ENCODE data around the gene ORC2.
"Not testable (repeated sequence)": the region's sequence is repeated elsewhere in the genome, so short reads cannot be mapped to it uniquely, and the experiment has no call there.

ORC2 gene

DNA sequence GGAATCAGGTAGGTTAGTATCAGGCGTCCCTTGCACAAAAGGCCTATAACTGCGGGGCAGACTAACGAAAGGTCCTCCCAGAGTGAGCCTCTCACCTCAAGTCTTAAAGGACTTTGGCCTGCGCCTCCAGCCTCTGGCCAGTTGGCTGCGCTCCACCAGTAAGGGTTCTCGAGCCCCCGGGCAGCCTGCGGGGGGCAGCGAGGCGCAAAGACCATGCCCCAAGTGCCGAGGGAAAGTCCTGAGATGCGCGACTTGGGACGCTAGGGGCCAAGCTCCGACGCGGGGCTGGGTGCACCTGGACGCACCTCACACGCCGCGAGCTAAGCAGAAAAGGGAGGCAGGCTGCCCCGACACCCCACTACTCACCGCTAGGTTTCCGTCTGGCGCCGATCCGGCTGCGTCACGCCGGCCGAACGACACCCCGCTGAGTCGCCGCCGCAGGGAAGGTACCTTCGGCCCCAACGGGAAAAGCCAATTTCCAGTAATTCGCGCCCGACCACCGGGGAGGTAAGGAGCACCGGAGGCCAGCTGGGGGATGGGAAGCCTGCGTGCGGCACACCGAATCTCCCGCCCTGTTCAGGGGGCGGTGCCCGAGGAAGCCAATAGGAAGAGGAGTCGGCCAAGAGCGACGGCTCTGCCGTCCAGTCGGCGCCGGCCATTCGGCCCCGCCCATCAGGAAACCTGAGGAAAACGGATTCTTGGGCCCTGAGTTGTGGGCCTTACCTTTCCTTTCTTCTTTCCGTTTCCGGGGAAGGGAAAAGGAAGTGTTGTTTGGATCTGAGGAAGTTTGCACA lies at the start of gene ORC2:
TSS of gene ORC2 (minus strand) at position 537 of the 794 bp plus-strand sequence. CDS start 5,537 bp downstream, outside the sequence.
- peak; percentile 89 to 91 for DNase-seq (ENCODE audit: low read depth in 2 of 2)

- no peak for DNase-seq (ENCODE audit: low read depth in 2 of 2)
These were observed 44.9 kb upstream of the ORC2 start for GRCh38 chr2:201008296-201008829.

- no peak for DNase-seq (ENCODE audit: low read depth in 2 of 2)
These were observed 44.1 kb upstream of the ORC2 start for GRCh38 chr2:201007584-201007998.

DNA sequence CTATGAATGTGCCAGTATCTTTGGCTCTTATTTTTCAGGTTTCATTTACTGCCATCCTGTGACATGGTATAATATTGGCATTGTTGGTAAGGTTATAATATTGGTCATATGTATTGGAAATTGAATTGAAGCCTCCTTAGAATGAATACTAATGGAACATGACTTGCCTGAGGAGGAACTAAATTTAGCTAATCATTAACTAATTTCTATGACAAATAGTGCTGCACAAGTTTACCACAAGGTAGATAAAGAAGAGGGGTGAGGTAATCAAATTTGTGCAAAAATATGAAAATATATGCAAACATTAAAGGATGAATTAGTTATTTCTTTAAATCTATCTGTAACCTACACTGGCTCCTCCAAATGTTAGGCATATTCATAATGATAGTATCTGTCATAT lies 43.2 kb upstream of the ORC2 start:
- no peak for DNase-seq (ENCODE audit: low read depth in 2 of 2)

DNA sequence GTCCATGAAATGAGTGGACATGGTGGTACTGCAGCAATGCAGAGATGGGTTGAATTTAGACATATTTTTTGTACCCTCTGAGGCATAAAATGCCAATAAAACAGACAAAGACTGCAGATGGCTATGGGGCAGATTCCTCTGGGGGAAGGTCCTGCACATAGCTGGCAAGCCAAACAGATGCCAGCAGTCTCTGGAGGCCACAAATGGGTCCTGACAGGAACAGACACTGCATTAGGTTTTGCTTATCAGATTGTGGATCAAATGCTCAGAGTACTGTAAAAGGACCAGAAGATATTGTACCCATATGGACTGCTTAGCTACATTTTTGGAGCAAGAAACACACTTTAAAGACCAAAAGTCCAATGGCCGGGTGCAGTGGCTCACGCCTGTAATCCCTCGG lies 40.9 kb upstream of the ORC2 start:
- no peak for DNase-seq (ENCODE audit: low read depth in 2 of 2)

- no peak for DNase-seq (ENCODE audit: low read depth in 2 of 2)
These were observed 29.6 kb upstream of the ORC2 start for GRCh38 chr2:200993097-200993496.

- no peak for DNase-seq (ENCODE audit: low read depth in 2 of 2)
These were observed 23.7 kb upstream of the ORC2 start for GRCh38 chr2:200987137-200987536.

GRCh38 chr2:200985799-200986198 lies 22.3 kb upstream of the ORC2 start:
- no peak for DNase-seq (ENCODE audit: low read depth in 2 of 2)

GRCh38 chr2:200976710-200977109 lies 13.2 kb upstream of the ORC2 start:
- no peak for DNase-seq (ENCODE audit: low read depth in 2 of 2)

DNA sequence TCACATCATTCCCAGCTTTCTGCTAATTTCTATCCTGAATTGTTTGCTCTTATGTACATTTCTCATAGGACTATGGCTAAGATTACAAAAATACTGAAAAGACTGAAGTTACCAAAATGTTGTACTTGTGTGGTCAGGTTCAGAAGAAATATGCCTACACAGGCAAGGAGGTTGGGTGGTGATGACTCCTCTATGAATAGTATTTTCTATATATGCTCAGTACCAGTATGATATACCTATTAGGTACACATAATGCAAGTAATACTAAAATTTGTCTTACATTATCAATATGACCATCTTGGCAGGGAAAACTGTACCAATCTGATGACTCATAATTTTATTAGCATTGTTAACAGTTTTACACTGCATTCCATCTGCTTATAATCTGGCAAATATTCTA lies 12.2 kb upstream of the ORC2 start:
- no peak for DNase-seq (ENCODE audit: low read depth in 2 of 2)

DNA sequence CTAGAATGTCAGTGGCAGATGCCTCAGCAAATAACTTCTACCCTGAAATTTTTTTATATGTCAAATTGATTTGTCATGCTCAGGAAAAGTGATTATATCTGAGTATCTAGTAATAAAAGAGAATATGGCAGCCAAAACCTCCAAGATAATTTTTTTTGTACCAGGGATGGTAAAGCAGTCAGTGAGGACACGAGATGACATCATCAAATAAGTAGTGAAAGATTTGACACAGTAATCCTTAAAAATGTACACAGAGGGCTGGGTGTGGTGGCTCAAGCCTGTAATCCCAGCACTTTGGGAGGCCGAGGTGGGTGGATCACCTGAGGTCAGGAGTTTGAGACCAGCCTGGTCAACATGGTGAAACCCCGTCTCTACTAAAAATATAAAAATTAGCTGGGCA lies 6.6 kb upstream of the ORC2 start:
- DNase-seq (ENCODE audit: low read depth in 2 of 2): not testable (repeated sequence)

DNA sequence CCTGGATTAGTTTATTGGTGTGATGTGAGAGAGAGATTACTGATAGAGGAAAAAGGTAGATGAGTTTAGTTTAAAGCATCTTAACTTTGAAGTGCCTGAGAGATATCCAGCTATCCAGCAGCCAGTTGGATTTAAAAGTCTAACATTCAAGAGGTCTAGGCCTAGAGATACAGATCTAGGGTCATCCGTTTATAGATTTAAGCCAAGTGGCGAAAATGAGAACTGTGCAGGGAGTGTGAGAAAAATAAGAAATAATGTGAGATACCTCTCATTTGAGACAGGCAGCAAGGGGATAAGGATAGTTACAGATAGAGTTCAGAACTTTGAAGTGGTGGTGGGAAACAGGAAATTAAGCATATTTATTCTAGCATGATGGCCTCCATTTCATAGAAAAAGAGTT lies 5.3 kb upstream of the ORC2 start:
- no peak for DNase-seq (ENCODE audit: low read depth in 2 of 2)

- no peak for DNase-seq (ENCODE audit: low read depth in 2 of 2)
These were observed 4.7 kb upstream of the ORC2 start for GRCh38 chr2:200968162-200968561.

- no peak for DNase-seq (ENCODE audit: low read depth in 2 of 2)
These were observed 3.3 kb upstream of the ORC2 start for GRCh38 chr2:200966770-200967169.

DNA sequence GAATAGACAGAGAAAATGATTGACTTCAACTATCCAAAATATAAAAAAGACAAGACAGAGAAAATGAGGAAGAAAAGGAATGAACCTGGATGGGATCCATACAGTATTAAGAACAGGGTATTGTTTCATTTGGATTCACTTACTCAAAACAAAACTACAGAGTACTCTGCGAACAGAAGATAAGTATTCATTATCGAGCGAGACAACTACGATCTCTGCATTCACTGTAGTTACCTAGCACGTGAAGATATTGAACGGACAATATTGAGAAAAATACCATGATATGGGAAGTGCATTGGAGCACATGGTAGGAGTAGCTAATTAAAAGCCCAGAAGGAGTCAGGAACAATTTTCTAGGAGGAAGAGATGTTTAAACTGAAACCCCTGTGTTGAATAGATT lies 1.0 kb upstream of the ORC2 start:
- no peak for DNase-seq (ENCODE audit: low read depth in 2 of 2)

- DNase-seq (ENCODE audit: low read depth in 2 of 2): not testable (repeated sequence)
These were observed 425 bp upstream of the ORC2 start for GRCh38 chr2:200963918-200964252.

GRCh38 chr2:200962811-200963123 lies 693 bp downstream of the ORC2 start:
- no peak for DNase-seq (ENCODE audit: low read depth in 2 of 2)

- DNase-seq (ENCODE audit: low read depth in 2 of 2): no peak
These were observed 1.8 kb downstream of the ORC2 start for GRCh38 chr2:200961674-200962073.

- DNase-seq (ENCODE audit: low read depth in 2 of 2): no peak
These were observed 13.1 kb downstream of the ORC2 start for GRCh38 chr2:200950378-200950777.

DNA sequence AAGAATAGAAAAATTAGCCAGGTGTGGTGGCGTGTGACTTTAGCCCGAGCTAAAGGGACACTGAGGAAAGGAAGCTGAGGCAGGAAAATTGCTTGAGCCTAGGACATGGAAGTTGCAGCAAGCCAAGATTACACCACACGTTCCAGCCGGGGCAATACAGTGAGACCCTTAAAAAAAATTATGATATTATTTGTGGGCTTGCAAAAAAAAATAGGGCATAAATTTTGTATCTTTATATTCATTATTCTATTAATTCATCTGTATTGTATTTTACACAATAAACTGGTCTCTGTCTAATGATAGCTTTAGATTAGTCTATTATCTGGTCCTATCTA lies 18.1 kb downstream of the ORC2 start:
- no peak for DNase-seq (ENCODE audit: low read depth in 2 of 2)

DNA sequence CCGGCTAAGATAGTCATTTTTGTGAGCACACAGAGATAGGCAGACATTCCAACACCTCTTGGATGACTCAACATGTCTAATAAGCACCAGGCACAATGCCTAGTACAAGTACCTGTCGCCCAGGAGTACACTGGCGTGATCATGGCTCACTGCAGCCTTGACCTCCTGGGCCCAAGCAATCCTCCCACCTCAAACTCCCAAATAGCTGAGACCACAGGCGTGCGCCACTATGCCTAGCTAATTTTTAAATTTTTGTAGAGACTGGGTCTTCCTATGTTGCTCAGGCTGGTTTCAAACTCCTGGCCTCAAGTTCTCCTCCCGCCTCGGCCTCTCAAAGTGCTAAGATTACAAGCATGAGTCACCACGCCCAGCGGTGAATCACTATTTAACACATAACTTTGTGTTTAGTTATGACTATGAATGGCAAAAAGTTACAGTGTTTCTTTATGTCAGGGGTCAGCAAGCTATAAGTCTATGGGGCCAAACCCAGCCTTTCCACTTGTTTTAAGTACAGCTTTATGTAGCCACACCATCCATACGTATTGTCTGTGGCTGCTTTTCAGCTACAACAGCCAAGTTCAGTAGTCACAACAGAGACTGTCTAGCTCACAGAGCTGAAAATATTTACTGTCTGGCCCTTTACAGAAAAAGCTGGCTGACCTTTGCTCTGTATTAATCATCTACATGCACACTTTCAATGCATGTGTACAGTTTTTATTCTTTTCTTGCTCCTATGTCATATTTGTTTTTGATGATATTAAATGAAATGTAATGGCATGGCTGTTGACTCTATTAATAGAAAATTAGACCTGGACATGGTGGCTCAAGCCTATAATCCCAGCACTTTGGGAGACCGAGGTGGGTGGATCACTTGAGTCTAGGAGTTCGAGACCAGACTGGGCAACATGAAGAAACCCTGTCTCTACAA lies 18.7 kb downstream of the ORC2 start:
- DNase-seq (ENCODE audit: low read depth in 2 of 2): peak; percentile 59 to 72

- DNase-seq (ENCODE audit: low read depth in 2 of 2): no peak
These were observed 19.8 kb downstream of the ORC2 start for GRCh38 chr2:200943527-200944105.

DNA sequence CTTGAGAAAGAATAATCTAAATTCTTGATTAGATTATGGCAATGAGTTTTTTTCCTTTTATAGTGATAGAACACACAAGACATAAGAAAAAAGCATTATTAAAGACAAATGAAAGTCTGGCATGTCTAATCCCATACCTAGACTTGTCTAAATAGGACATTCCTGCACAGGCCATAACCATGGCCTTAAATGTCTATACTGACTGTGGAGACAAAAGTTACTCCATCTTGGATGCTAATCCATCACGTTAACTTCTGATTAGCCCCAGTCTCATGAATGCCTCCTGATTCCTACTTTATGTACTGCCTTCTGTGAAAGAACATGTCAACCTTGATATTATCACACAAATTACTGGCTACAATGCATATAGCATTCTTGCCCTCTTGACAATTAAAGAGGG lies 23.6 kb downstream of the ORC2 start:
- DNase-seq (ENCODE audit: low read depth in 2 of 2): no peak

All from stimulated activated CD4-positive, alpha-beta T cell treated with anti-CD3 and anti-CD28 coated beads, Interleukin-4, amount 100 ng/mL, for 48 hours (primary cell).